ENCODE measurements around the gene DUSP14.

DNA sequence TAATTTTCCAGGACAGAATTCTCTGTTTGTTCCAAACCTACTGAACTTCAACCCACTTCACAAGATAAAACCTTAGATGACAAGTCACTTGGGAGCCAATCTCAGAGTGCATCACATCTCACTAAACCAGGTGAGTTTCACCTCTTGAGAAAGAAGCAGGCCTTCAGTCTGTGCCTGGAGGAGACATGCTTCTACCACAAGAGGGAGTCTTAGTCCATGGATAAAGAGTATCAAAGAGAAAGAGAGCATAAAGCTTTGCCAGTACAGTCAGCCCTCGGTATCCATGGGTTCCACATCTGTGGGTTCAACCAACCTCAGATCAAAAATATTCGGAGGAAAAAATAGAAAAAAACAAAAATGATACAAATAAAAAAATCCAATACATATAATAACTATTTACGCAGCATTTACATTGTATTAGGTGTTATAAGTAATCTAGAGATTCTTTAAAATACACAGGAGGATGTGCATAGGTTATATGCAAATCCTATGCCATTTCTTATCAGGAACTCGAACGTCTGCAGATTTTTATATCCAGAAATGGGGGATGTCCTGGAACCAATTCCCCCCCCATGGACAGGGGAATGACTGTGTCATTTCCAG lies 37.7 kb downstream of the DUSP14 start:
- TF ChIP-seq CTCF (IDR thresholded peaks at IDR 0.05; ENCODE audit: control extremely low read depth in 1 of 3, insufficient read depth in 1 of 3, low read depth in 1 of 3, low read length in 3 of 3) (peak in 2 of 3 experiments; percentile 79 to 83; a peak in 3 of 4 replicates), CREB1 (IDR thresholded peaks at IDR 0.05) (no peak)
